WTC11 (cell line): ENCODE measurements around the gene ZNF254.

Experiments used
- AFF4 ChIP-seq: sonication (generic); formaldehyde crosslinking; IDR thresholded peaks from 2 replicates; pipeline ENCODE4 v1.8.1; 2023; ENCODE audit warnings: mild to moderate bottlenecking, missing genetic modification reagents, borderline replicate concordance
- CTCF ChIP-seq: fragments of 200-600 bp; IDR thresholded peaks from 2 replicates; pipeline ENCODE4 v1.8.0; 2022; ENCODE audit warnings: antibody characterized with exemption
- E2F1 ChIP-seq: sonication (generic); formaldehyde crosslinking; IDR thresholded peaks from 2 replicates; pipeline ENCODE4 v1.8.0; 2022; ENCODE audit warnings: mild to moderate bottlenecking, missing genetic modification reagents
- ELF4 ChIP-seq: sonication (generic); formaldehyde crosslinking; IDR thresholded peaks from 2 replicates; pipeline ENCODE4 v1.8.1; 2022; ENCODE audit warnings: low read depth, mild to moderate bottlenecking, moderate library complexity, missing genetic modification reagents
- FOXP4 ChIP-seq: sonication (generic); formaldehyde crosslinking; IDR thresholded peaks from 2 replicates; pipeline ENCODE4 v1.8.0; 2022; ENCODE audit warnings: mild to moderate bottlenecking, missing genetic modification reagents
- HMGXB4 ChIP-seq: sonication (generic); formaldehyde crosslinking; IDR thresholded peaks from 2 replicates; pipeline ENCODE4 v1.8.1; 2023; ENCODE audit warnings: mild to moderate bottlenecking, moderate library complexity, missing genetic modification reagents
- IRF1 ChIP-seq: sonication (generic); formaldehyde crosslinking; IDR thresholded peaks from 2 replicates; pipeline ENCODE4 v1.8.0; 2023; ENCODE audit warnings: missing genetic modification reagents
- MAX ChIP-seq: sonication (generic); formaldehyde crosslinking; IDR thresholded peaks from 2 replicates; pipeline ENCODE4 v1.8.0; 2022; ENCODE audit warnings: mild to moderate bottlenecking, missing genetic modification reagents
- USF2 ChIP-seq: sonication (generic); formaldehyde crosslinking; IDR thresholded peaks from 2 replicates; pipeline ENCODE4 v1.8.1; 2023; ENCODE audit warnings: mild to moderate bottlenecking, missing genetic modification reagents, moderate library complexity

GRCh38 chr19:24048261-24048660 is 38.7 kb upstream of the ZNF254 start:
- TF ChIP-seq MAX (CRISPR knock-in tag), result no peak
- no peak for TF ChIP-seq HMGXB4 (CRISPR knock-in tag)
- no peak for TF ChIP-seq E2F1
- TF ChIP-seq CTCF, result no peak
- TF ChIP-seq ELF4 (CRISPR knock-in tag), result no peak
- TF ChIP-seq IRF1 (CRISPR knock-in tag), result no peak
- TF ChIP-seq USF2 (CRISPR knock-in tag), result no peak
- TF ChIP-seq FOXP4 (CRISPR knock-in tag), result no peak
- no peak for TF ChIP-seq AFF4 (CRISPR knock-in tag)
